Measurements from ENCODE around the gene ITGAV.

DNA sequence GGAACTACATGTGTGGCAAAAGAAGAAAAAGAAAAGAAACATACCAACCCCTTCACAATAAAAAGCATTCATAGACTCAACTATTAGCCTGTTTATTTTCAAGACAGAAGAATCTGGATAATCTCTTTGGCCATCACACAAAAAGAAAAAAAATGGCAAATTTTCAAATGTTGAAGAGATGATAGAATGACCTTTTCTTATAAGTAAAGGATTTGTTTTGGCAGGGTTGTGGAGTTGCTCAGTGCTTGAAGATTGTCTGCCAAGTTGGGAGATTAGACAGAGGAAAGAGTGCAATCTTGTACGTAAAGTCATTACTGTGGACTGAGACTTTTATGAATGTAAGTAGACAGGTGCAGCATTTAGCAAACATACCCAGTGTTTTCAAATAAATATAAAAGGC, 85.5 kb downstream of the ITGAV start:
- TF ChIP-seq EP300 (IDR thresholded peaks at IDR 0.05; ENCODE audit: low read depth) (no peak), CTCF (IDR thresholded peaks at IDR 0.05) (no peak), POLR2AphosphoS5 (IDR thresholded peaks at IDR 0.05) (no peak)
